Tibial nerve (tissue), 4 donors: ENCODE measurements around the gene CLCA1. TPM values are rescaled to one million over a fixed set of nuclear protein-coding genes. Genes with fewer than 3 reads are reported as not detected.
A peak's percentile ranks its signal among the peaks of the same experiment; 100 is the strongest.

Experiments
- DNase-seq, 2 donors: peaks; one replicate each; pipeline ENCODE4 v3.0.0-alpha.2; 2019; ENCODE audit warnings: low spot score in 2 of 2
- H3K27ac ChIP-seq, 4 donors: fragments of 200-600 bp; sonication (generic) in 3 of 4; one replicate each; pipeline ENCODE4 v1.5.1; 2017 to 2019; ENCODE audit warnings: mild to moderate bottlenecking in 1 of 4
- H3K27me3 ChIP-seq, 2 donors: fragments of 200-600 bp; sonication (generic) in 1 of 2; one replicate each; pipeline versions ENCODE4 v1.5.1 to v1.6.0; 2017 to 2019
- H3K36me3 ChIP-seq, 3 donors: fragments of 200-600 bp; sonication (generic); one replicate each; pipeline ENCODE4 v1.5.1; 2018 to 2019
- H3K4me1 ChIP-seq, 4 donors: fragments of 200-600 bp; sonication (generic) in 3 of 4; one replicate each; pipeline ENCODE4 v1.5.1; 2017 to 2019
- H3K4me3 ChIP-seq, 4 donors: fragments of 200-600 bp; sonication (generic) in 3 of 4; one replicate each; pipeline ENCODE4 v1.5.1; 2017 to 2019; ENCODE audit warnings: mild to moderate bottlenecking in 1 of 4, moderate library complexity in 1 of 4
- H3K9me3 ChIP-seq, 4 donors: fragments of 200-600 bp; sonication (generic) in 3 of 4; one replicate each; pipeline ENCODE4 v1.5.1; 2017 to 2019
- CTCF ChIP-seq, 5 experiments: fragments of 200-600 bp in 3 of 5; fragments of 450-650 bp in 2 of 5; sonication (generic) in 3 of 5; IDR thresholded peaks; one replicate each; pipeline ENCODE4 v1.5.1; 2016 to 2019; ENCODE audit warnings: antibody characterized with exemption in 5 of 5, mild to moderate bottlenecking in 3 of 5, moderate library complexity in 2 of 5
- EP300 ChIP-seq, 2 donors: sonication (generic); formaldehyde crosslinking; IDR thresholded peaks; one replicate each; pipeline ENCODE4 v1.6.1; 2017; ENCODE audit warnings: antibody characterized with exemption in 2 of 2, mild to moderate bottlenecking in 1 of 2
- POLR2A ChIP-seq, 2 donors: fragments of 450-650 bp; IDR thresholded peaks; one replicate each; pipeline ENCODE4 v1.6.1; 2017; ENCODE audit warnings: antibody characterized with exemption in 2 of 2, mild to moderate bottlenecking in 2 of 2, moderate library complexity in 2 of 2
- WGBS, 2 donors: methylation state at CpG; one replicate each; pipeline ENCODE4 v1.1.5; 2018; 5-methylcytosine and 5-hydroxymethylcytosine counted together
- total RNA-seq, 4 donors: library from RNA; depleted of rRNA; stranded (reverse); fragments of >200 nt; gene quantifications; one replicate each; pipeline ENCODE4 v1.1.0, GENCODE V29; 2016

The CLCA1 gene
- total RNA-seq, 4 donors from 2014 or later, result not detected

- no peaks in the 10 kb centered on the region for H3K36me3 ChIP-seq
- no peak for DNase-seq
- no peak within 1 kb of the TSS for H3K27ac ChIP-seq
- no peaks in the 10 kb centered on the region for H3K27me3 ChIP-seq
- TF ChIP-seq CTCF (IDR thresholded peaks at IDR 0.05), result no peak
- TF ChIP-seq EP300 (IDR thresholded peaks at IDR 0.05), result no peak
- no peak for TF ChIP-seq POLR2A (IDR thresholded peaks at IDR 0.05)
- no peaks in the 10 kb centered on the region for H3K9me3 ChIP-seq
- peaks cover 0 to 1% (median under 1%) of the 10 kb centered on the region in 4 donors for H3K4me1 ChIP-seq
- no peak within 1 kb of the TSS for H3K4me3 ChIP-seq
These were observed 44.9 kb upstream of the CLCA1 start, which contains the start of gene CLCA2 for GRCh38 chr1:86423873-86424272. CLCA2 (plus strand) TSS chr1:86424171; CDS start chr1:86424248, 77 bp downstream.

- WGBS, 2 donors, result 76 to 80% methylated on average over 7 of the region's 7 CpGs
- peak overlapping the region in 2 of 4 donors; percentile 85 to 89 for H3K27ac ChIP-seq
- TF ChIP-seq POLR2A (IDR thresholded peaks at IDR 0.05), result no peak
- no peak for TF ChIP-seq EP300 (IDR thresholded peaks at IDR 0.05)
- TF ChIP-seq CTCF (IDR thresholded peaks at IDR 0.05), result no peak
These were observed 39.5 kb upstream of the CLCA1 start for GRCh38 chr1:86429122-86429725.

GRCh38 chr1:86429835-86430234 lies 38.9 kb upstream of the CLCA1 start:
- no peaks in the 10 kb centered on the region for H3K9me3 ChIP-seq
- H3K4me1 ChIP-seq, result peaks cover 0 to 22% (median 16%) of the 10 kb centered on the region in 4 donors
- peak in 1 of 2 donors; percentile 72 for DNase-seq
- TF ChIP-seq EP300 (IDR thresholded peaks at IDR 0.05), result peak; percentile 67 to 88
- TF ChIP-seq CTCF (IDR thresholded peaks at IDR 0.05), result no peak
- WGBS, 2 donors, result 1 to 4% methylated on average over 3 of the region's 3 CpGs
- no peaks in the 10 kb centered on the region for H3K27me3 ChIP-seq
- no peak overlapping the region for H3K4me3 ChIP-seq
- H3K27ac ChIP-seq, result peak overlapping the region in 3 of 4 donors; percentile 53 to 89 (median 85)
- no peaks in the 10 kb centered on the region for H3K36me3 ChIP-seq

More at GRCh38 chr1:86429122-86429725, 39.5 kb upstream of the CLCA1 start:
- Histone ChIP-seq H3K4me3 (no peak overlapping the region), H3K9me3 (no peaks in the 10 kb centered on the region), H3K4me1 (peaks cover 0 to 22% (median 16%) of the 10 kb centered on the region in 4 donors), H3K27me3 (no peaks in the 10 kb centered on the region), H3K36me3 (no peaks in the 10 kb centered on the region)
- no peak for DNase-seq

GRCh38 chr1:86430376-86430775 lies 38.4 kb upstream of the CLCA1 start:
- H3K36me3 ChIP-seq, result no peaks in the 10 kb centered on the region
- no peak for DNase-seq
- H3K4me3 ChIP-seq, result no peak overlapping the region
- TF ChIP-seq CTCF (IDR thresholded peaks at IDR 0.05) (no peak), POLR2A (IDR thresholded peaks at IDR 0.05) (no peak), EP300 (IDR thresholded peaks at IDR 0.05) (no peak)
- H3K27ac ChIP-seq, result peak overlapping the region in 3 of 4 donors; percentile 53 to 89 (median 85)
- H3K27me3 ChIP-seq, result no peaks in the 10 kb centered on the region
- H3K4me1 ChIP-seq, result peaks cover 0 to 22% (median 16%) of the 10 kb centered on the region in 4 donors
- no peaks in the 10 kb centered on the region for H3K9me3 ChIP-seq

- Histone ChIP-seq H3K4me1 (peaks cover 0 to 19% (median 14%) of the 10 kb centered on the region in 4 donors), H3K27ac (no peak overlapping the region), H3K9me3 (no peaks in the 10 kb centered on the region), H3K27me3 (no peaks in the 10 kb centered on the region), H3K4me3 (no peak overlapping the region), H3K36me3 (no peaks in the 10 kb centered on the region)
- TF ChIP-seq POLR2A (IDR thresholded peaks at IDR 0.05) (no peak), EP300 (IDR thresholded peaks at IDR 0.05) (no peak), CTCF (IDR thresholded peaks at IDR 0.05) (no peak)
- DNase-seq, result no peak
These were observed 34.7 kb upstream of the CLCA1 start for GRCh38 chr1:86434059-86434458.
